GM13977 (cell line): Measurements from ENCODE around the gene UPK3A.
"Not testable (repeated sequence)": the region's sequence is repeated elsewhere in the genome, so short reads cannot be mapped to it uniquely, and the experiment has no call there.

Experiments
- DNase-seq: peaks from one replicate; pipeline ENCODE4 v3.0.0; 2012; ENCODE audit warnings: low spot score
- in situ Hi-C: fragments of 300-500 bp; cut with MboI; formaldehyde crosslinking; loops from one replicate; pipeline ENCODE4 v1.12.0; 2022; ENCODE audit warnings: low sequenced_read_pairs, low pct_unique_long_range_greater_than_20kb, mixed read lengths, inconsistent platforms; ENCODE audit not compliant: unreplicated experiment
- TF ChIP-seq, protein P1 (sequence below): IDR thresholded peaks from 2 replicates; pipeline ENCODE4 v1.5.1; 2012; ENCODE audit warnings: mild to moderate bottlenecking, control low read depth; ENCODE audit not compliant: insufficient read depth; ENCODE audit errors: extremely low read depth, missing control alignments

UPK3A gene

GRCh38 chr22:45272498-45272897 lies 12.3 kb upstream of the UPK3A start:
- no peak for DNase-seq
- TF ChIP-seq, protein P1, sequence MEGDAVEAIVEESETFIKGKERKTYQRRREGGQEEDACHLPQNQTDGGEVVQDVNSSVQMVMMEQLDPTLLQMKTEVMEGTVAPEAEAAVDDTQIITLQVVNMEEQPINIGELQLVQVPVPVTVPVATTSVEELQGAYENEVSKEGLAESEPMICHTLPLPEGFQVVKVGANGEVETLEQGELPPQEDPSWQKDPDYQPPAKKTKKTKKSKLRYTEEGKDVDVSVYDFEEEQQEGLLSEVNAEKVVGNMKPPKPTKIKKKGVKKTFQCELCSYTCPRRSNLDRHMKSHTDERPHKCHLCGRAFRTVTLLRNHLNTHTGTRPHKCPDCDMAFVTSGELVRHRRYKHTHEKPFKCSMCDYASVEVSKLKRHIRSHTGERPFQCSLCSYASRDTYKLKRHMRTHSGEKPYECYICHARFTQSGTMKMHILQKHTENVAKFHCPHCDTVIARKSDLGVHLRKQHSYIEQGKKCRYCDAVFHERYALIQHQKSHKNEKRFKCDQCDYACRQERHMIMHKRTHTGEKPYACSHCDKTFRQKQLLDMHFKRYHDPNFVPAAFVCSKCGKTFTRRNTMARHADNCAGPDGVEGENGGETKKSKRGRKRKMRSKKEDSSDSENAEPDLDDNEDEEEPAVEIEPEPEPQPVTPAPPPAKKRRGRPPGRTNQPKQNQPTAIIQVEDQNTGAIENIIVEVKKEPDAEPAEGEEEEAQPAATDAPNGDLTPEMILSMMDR = no peak
- in situ Hi-C loops = loop anchor here (10.0 kb wide), 1 partner anchor 162 kb away; no protein-coding TSS in a partner anchor

DNA sequence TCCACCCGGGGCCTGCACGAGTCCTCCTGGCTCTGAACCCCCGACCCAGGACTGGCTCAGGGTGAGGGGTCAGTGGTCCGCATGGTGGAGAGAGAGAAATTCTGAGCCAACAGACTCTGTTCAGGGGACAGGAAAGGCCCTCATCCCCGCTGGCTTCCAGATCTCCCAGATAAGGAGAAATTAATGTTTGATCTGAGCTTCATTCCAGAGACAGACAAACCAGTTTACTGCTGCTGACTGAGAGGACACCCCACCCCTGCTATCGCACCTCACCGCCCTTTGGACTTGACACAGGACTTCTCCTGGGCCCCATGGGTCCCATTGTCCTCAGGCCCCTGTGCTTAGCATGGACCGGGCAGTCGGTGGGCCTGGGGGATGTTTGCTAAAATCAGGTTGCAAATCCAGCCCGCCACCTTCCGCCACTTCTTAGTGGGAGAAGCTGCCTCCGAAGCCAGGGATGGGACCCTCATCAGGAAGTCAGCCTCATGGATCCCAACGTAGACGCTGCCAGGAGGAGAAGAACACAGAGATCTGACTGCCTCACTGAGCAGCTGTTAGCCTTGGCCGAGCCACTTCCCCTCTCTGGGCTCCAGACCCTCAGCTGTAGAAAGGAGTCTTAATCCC lies 11.2 kb upstream of the UPK3A start:
- TF ChIP-seq, protein P1 = no peak
- in situ Hi-C loops = loop anchor here (10.0 kb wide), 1 partner anchor 161 kb away; no protein-coding TSS in a partner anchor

DNA sequence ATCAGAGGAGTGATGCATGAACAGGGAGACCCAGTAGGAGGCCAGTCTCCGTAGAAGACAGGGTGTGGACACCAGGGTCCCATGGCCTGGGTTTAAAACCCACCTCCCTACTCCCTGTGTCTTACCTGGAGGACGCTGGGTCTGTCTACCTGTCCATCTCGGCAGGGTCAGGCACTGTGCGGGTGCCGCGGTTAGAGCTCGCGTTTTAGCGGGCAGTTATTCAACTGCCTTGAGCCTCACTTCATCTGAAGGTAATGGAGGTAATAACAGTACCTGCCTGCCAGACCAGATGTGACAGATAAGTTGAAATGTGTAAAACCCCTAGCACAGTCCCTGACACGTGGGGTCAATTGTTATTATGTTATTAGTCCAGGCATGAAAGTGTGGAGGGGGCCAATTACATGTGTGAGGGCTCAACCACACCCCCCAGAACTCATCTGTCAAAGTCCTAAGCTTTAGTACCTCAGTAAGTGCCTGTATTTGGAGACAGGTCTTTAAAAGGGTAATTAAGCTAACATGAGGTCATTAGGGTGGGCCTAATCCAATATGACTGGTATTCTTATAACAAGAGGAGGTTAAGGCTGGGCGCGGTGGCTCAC lies 8.1 kb upstream of the UPK3A start:
- in situ Hi-C loops = loop anchor here (10.0 kb wide), 1 partner anchor 158 kb away; no protein-coding TSS in a partner anchor
- DNase-seq = no peak
- TF ChIP-seq, protein P1 = no peak

More for the DNA sequence above, 11.2 kb upstream of the UPK3A start:
- no peak for DNase-seq

GRCh38 chr22:45277720-45278119 lies 7.0 kb upstream of the UPK3A start:
- in situ Hi-C loops = loop anchor here (10.0 kb wide), 1 partner anchor 157 kb away; no protein-coding TSS in a partner anchor
- not testable (repeated sequence) for DNase-seq

DNA sequence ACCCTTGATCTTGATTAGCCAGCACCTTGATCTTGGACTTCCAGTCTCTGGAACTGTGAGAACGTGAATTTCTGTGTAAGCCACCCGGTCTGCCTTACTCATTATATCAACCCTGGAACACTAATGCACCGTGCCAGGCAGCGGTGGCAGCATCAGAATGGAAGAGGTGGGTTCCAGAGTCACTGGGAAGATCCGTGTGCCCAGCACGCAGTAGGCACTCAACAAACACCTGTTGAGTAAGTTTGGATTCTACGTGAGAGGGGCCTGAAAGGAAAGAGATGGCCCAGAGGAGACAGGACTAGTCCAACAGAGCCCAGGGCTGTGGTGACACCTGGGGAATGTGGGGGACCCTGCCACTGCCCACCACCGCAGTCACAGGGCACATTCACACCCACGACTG lies 6.6 kb upstream of the UPK3A start:
- no peak for DNase-seq
- in situ Hi-C loops = loop anchor here (10.0 kb wide), 1 partner anchor 157 kb away; no protein-coding TSS in a partner anchor
- TF ChIP-seq, protein P1 = no peak

DNA sequence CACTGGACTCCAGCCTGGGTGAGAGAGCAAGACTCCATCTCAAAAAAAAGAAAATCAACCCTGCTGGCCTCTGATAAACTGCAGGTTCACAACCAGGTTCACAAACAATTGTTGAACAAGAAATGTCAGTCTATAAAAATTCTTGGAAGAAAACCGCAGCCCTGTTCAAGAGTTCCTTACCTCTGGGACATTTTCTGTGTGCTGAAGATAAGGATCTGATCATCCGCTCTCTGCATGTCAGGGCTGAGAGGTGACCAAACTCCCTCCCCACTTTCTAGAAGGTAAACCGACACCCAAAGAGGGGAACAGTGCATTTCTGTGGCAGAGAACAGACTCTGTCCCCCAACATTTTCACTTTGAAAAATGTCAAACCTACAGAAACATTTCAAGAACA lies 4.2 kb upstream of the UPK3A start:
- no peak for DNase-seq
- in situ Hi-C loops = no loop called here

More for the DNA sequence above, 4.2 kb upstream of the UPK3A start:
- TF ChIP-seq, protein P1 = no peak
